Activated T-cell treated with anti-CD3 and anti-CD28 coated beads, Interleukin-2, amount 50 U/mL, for 24 hours (primary cell): ENCODE results near the gene TSPAN6.

Experiments
- DNase-seq: peaks from one replicate; pipeline ENCODE4 v3.0.0-alpha.2; 2020
- H3K27ac Mint-ChIP-seq: 2 replicates; pipeline ENCODE4 v1.8.0; 2020; ENCODE audit warnings: mild to moderate bottlenecking, mixed read lengths
- H3K27me3 Mint-ChIP-seq: 2 replicates; pipeline ENCODE4 v1.8.0; 2020; ENCODE audit warnings: mixed read lengths
- H3K36me3 Mint-ChIP-seq: 2 replicates; pipeline ENCODE4 v1.8.0; 2020; ENCODE audit warnings: low read depth, mixed read lengths
- H3K4me1 Mint-ChIP-seq: 2 replicates; pipeline ENCODE4 v1.8.0; 2020; ENCODE audit warnings: low read depth, mixed read lengths
- H3K4me3 Mint-ChIP-seq: 2 replicates; pipeline ENCODE4 v1.8.0; 2020; ENCODE audit warnings: mild to moderate bottlenecking, moderate library complexity, mixed read lengths
- H3K9me3 Mint-ChIP-seq: 2 replicates; pipeline ENCODE4 v1.8.0; 2020; ENCODE audit warnings: mixed read lengths

TSPAN6 gene

GRCh38 chrX:100636321-100636991 is at the start of gene TSPAN6:
Gene TSPAN6, minus strand, starts transcription at chrX:100636806. Its CDS starts 112 bp downstream, at chrX:100636694.
- Mint-ChIP-seq H3K4me3 (peak within 1 kb of the TSS; percentile 83), H3K9me3 (no peaks in the 10 kb centered on the region), H3K36me3 (no peaks in the 10 kb centered on the region), H3K4me1 (peaks cover 6% of the 10 kb centered on the region), H3K27me3 (peaks cover 66% of the 10 kb centered on the region), H3K27ac (peak within 1 kb of the TSS; percentile 81)
- DNase-seq, result peak; percentile 78

- Mint-ChIP-seq H3K27me3 (peaks cover 47% of the 10 kb centered on the region), H3K27ac (no peak overlapping the region), H3K36me3 (no peaks in the 10 kb centered on the region), H3K4me3 (no peak overlapping the region), H3K9me3 (no peaks in the 10 kb centered on the region), H3K4me1 (peaks cover 22% of the 10 kb centered on the region)
- no peak for DNase-seq
Observed at GRCh38 chrX:100685997-100686305, 49.3 kb upstream of the TSPAN6 start.

GRCh38 chrX:100685284-100685996 is 48.8 kb upstream of the TSPAN6 start:
- Mint-ChIP-seq H3K9me3 (no peaks in the 10 kb centered on the region), H3K4me1 (peaks cover 22% of the 10 kb centered on the region), H3K27me3 (peaks cover 47% of the 10 kb centered on the region), H3K36me3 (no peaks in the 10 kb centered on the region), H3K4me3 (no peak overlapping the region), H3K27ac (no peak overlapping the region)
- peak; percentile 55 for DNase-seq

- Mint-ChIP-seq H3K9me3 (no peaks in the 10 kb centered on the region), H3K36me3 (no peaks in the 10 kb centered on the region), H3K4me1 (peaks cover 19% of the 10 kb centered on the region), H3K27ac (no peak overlapping the region), H3K4me3 (no peak overlapping the region), H3K27me3 (peaks cover 55% of the 10 kb centered on the region)
- DNase-seq, result no peak
Observed at GRCh38 chrX:100682939-100683338, 46.3 kb upstream of the TSPAN6 start.

GRCh38 chrX:100681599-100681998 is 45.0 kb upstream of the TSPAN6 start:
- no peaks in the 10 kb centered on the region for H3K9me3 Mint-ChIP-seq
- no peak for DNase-seq
- H3K27ac Mint-ChIP-seq, result no peak overlapping the region
- no peak overlapping the region for H3K4me3 Mint-ChIP-seq
- H3K27me3 Mint-ChIP-seq, result peaks cover 51% of the 10 kb centered on the region
- H3K36me3 Mint-ChIP-seq, result no peaks in the 10 kb centered on the region
- H3K4me1 Mint-ChIP-seq, result peaks cover 6% of the 10 kb centered on the region

GRCh38 chrX:100680756-100681155 is 44.1 kb upstream of the TSPAN6 start:
- Mint-ChIP-seq H3K4me3 (no peak overlapping the region), H3K27ac (no peak overlapping the region), H3K27me3 (peaks cover 44% of the 10 kb centered on the region), H3K9me3 (no peaks in the 10 kb centered on the region), H3K36me3 (no peaks in the 10 kb centered on the region), H3K4me1 (peaks cover under 1% of the 10 kb centered on the region)
- no peak for DNase-seq

- Mint-ChIP-seq H3K36me3 (no peaks in the 10 kb centered on the region), H3K4me3 (no peak overlapping the region), H3K4me1 (peaks cover 10% of the 10 kb centered on the region), H3K27ac (no peak overlapping the region), H3K27me3 (peaks cover 41% of the 10 kb centered on the region), H3K9me3 (no peaks in the 10 kb centered on the region)
- no peak for DNase-seq
Observed at GRCh38 chrX:100677611-100678181, 41.1 kb upstream of the TSPAN6 start.

- Mint-ChIP-seq H3K9me3 (no peaks in the 10 kb centered on the region), H3K4me3 (no peak overlapping the region), H3K4me1 (peaks cover 10% of the 10 kb centered on the region), H3K27me3 (peaks cover 47% of the 10 kb centered on the region), H3K36me3 (no peaks in the 10 kb centered on the region), H3K27ac (no peak overlapping the region)
- DNase-seq, result no peak
Observed at GRCh38 chrX:100674705-100675104, 38.1 kb upstream of the TSPAN6 start.

GRCh38 chrX:100673397-100673953 is 36.9 kb upstream of the TSPAN6 start:
- H3K4me3 Mint-ChIP-seq, result no peak overlapping the region
- DNase-seq, result no peak
- no peak overlapping the region for H3K27ac Mint-ChIP-seq
- peaks cover 47% of the 10 kb centered on the region for H3K27me3 Mint-ChIP-seq
- H3K36me3 Mint-ChIP-seq, result no peaks in the 10 kb centered on the region
- peaks cover 10% of the 10 kb centered on the region for H3K4me1 Mint-ChIP-seq
- H3K9me3 Mint-ChIP-seq, result no peaks in the 10 kb centered on the region

GRCh38 chrX:100672966-100673365 is 36.4 kb upstream of the TSPAN6 start:
- H3K27me3 Mint-ChIP-seq, result peaks cover 44% of the 10 kb centered on the region
- no peaks in the 10 kb centered on the region for H3K9me3 Mint-ChIP-seq
- no peaks in the 10 kb centered on the region for H3K36me3 Mint-ChIP-seq
- no peak overlapping the region for H3K4me3 Mint-ChIP-seq
- H3K27ac Mint-ChIP-seq, result no peak overlapping the region
- H3K4me1 Mint-ChIP-seq, result peaks cover 10% of the 10 kb centered on the region
- no peak for DNase-seq

GRCh38 chrX:100663642-100664041 is 27.0 kb upstream of the TSPAN6 start:
- Mint-ChIP-seq H3K4me1 (no peaks in the 10 kb centered on the region), H3K27me3 (peaks cover 64% of the 10 kb centered on the region), H3K27ac (no peak overlapping the region), H3K9me3 (no peaks in the 10 kb centered on the region), H3K36me3 (no peaks in the 10 kb centered on the region), H3K4me3 (no peak overlapping the region)
- no peak for DNase-seq

- peaks cover 61% of the 10 kb centered on the region for H3K27me3 Mint-ChIP-seq
- H3K4me3 Mint-ChIP-seq, result no peak overlapping the region
- H3K9me3 Mint-ChIP-seq, result no peaks in the 10 kb centered on the region
- H3K36me3 Mint-ChIP-seq, result no peaks in the 10 kb centered on the region
- no peak overlapping the region for H3K27ac Mint-ChIP-seq
- no peaks in the 10 kb centered on the region for H3K4me1 Mint-ChIP-seq
- no peak for DNase-seq
Observed at GRCh38 chrX:100662796-100663195, 26.2 kb upstream of the TSPAN6 start.

- peaks cover 61% of the 10 kb centered on the region for H3K27me3 Mint-ChIP-seq
- no peak overlapping the region for H3K4me3 Mint-ChIP-seq
- no peaks in the 10 kb centered on the region for H3K4me1 Mint-ChIP-seq
- H3K27ac Mint-ChIP-seq, result no peak overlapping the region
- no peaks in the 10 kb centered on the region for H3K9me3 Mint-ChIP-seq
- no peaks in the 10 kb centered on the region for H3K36me3 Mint-ChIP-seq
- DNase-seq, result no peak
Observed at GRCh38 chrX:100662170-100662569, 25.6 kb upstream of the TSPAN6 start.

- Mint-ChIP-seq H3K4me1 (no peaks in the 10 kb centered on the region), H3K4me3 (no peak overlapping the region), H3K27me3 (peaks cover 48% of the 10 kb centered on the region), H3K36me3 (no peaks in the 10 kb centered on the region), H3K9me3 (no peaks in the 10 kb centered on the region), H3K27ac (no peak overlapping the region)
- DNase-seq, result no peak
Observed at GRCh38 chrX:100659431-100660137, 23.0 kb upstream of the TSPAN6 start.
